GM08714 (cell line): Measurements from ENCODE around the gene SMIM36.
A peak's percentile ranks its signal among the peaks of the same experiment; 100 is the strongest.
"Not testable (repeated sequence)": the region's sequence is repeated elsewhere in the genome, so short reads cannot be mapped to it uniquely, and the experiment has no call there.

Experiments used
- H3K4me3 ChIP-seq: fragments of 200-500 bp; sonication (Bioruptor generic); 2 replicates; pipeline ENCODE4 v1.5.1; 2014; ENCODE audit warnings: mild to moderate bottlenecking, low read length, inconsistent platforms
- ZNF274 ChIP-seq: IDR thresholded peaks from 2 replicates; pipeline ENCODE4 v1.6.1; 2012; ENCODE audit warnings: mild to moderate bottlenecking, low read depth, low read length

Gene SMIM36

DNA sequence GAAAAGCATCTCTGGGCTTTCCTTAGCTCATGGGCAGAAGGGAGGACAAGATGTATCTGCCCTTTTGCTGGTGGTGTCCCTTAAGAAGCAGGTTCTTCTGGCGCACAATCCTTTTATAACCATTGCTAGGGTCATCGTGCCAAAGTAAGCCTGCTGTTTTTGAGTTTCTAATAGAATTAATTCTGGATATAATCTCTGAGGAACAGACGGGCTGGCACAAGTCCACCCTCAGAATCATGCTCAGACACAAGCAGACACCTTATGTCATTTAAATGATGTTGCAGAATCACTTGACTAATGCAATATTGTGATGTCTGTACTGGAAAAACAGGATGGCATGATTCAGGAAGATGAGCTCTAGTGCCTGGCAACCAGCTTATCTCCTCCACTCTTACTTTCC, 70.9 kb downstream of the SMIM36 start:
- TF ChIP-seq ZNF274: no peak
- no peak overlapping the region for H3K4me3 ChIP-seq

DNA sequence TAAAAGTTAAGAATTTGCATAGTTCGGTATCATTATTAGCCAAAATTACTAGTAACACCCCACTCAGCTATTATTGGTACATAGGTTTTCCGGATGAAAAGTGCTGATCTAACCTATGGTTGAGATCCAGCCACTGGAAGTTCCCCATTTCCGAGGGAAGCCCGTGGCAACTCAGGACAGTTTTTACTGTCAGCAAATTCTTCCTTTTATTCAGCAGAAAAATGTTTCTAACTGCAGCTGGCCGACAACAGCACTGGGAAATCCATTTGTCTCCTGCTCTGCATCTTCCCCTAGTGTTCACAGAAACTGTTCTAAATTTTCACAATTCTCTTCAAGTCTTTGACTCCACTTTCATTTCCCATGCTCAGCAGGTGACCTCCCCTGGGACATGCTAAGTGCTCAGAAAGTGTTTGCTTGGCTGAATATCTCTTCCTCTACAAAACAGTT, 74.1 kb downstream of the SMIM36 start:
- H3K4me3 ChIP-seq: peak overlapping the region; percentile 60
- no peak for TF ChIP-seq ZNF274

DNA sequence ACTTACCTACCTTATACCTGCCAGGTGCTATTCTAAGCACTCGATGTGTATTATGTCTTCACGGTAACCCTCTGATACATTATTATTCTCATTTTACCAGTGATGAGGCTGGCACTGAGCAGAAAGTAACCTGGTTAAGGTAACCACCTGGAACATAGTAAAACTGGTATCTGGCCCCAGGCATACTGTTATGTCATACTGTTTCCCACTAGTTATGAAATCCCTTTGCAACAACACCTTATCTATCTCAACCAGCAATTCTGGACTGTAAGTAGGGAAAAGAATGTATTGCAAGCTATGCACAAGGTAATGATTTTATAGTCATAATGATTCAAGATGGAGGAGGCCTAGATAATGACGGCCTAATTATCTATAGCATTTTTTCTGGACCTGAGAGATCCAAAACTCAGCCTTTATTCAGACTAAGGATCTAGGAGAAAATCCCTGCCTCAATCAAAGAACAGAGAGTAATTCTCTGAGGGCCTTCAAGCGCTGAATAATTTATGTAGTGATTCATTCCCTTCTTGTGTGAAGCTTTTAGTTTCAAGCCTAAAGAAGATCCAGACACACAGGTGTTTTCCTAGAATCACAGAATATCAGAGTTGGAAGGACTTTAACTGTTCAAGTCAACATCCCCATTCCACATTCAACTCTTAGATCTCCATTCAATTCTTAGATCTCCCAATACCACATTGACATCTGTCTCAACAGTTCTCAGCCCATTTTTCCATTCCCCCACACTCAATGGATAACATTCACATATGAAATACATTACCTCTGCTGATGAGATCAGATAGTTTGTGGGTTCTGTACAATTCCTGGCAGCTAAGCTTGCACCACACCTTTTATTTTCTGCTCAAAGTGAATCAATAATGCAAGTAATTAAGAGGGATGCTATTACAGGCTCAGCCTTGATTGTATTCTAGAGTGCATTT, 74.8 kb downstream of the SMIM36 start:
- TF ChIP-seq ZNF274: no peak
- H3K4me3 ChIP-seq: peak overlapping the region; percentile 60; the same call in 1 of the 2 replicates

DNA sequence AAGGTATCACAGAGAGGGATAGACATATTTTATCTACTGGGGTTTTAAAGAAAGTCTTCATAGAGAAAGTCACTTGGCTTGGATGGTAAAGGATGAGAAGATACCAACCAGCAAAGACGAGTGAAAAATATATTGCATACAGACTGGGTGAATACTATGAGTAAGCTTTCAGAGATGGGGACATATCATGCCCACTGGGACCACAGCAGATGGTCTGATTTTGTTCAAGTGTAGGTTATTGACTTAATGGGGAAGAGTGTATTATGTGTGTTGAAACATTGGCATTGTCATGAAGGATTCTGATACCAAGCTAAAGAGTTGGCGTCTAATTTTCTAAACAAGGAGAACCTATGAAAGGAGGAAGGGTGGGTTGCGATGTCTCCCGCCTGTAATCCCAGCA, 75.8 kb downstream of the SMIM36 start:
- TF ChIP-seq ZNF274: no peak
- H3K4me3 ChIP-seq: no peak overlapping the region

DNA sequence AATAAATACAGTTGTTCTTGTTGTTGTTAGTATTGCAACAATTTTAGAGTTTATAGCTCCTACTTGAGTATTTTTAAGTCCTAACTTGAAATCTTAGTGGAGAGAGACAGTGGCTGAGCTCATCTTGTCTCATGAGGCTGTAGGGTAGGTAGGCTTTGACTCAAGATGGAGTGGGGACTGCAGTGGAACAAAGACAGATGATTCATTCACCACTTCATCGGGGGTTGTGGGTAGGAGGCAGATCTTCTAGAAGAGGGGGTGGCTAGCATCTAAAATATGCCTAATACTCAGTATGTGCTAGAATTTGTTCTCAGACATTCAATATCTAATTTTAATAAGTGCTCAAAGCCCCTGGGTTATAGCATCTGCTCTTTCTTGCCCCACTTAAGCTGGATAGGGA, 76.5 kb downstream of the SMIM36 start:
- no peak overlapping the region for H3K4me3 ChIP-seq
- TF ChIP-seq ZNF274: no peak

DNA sequence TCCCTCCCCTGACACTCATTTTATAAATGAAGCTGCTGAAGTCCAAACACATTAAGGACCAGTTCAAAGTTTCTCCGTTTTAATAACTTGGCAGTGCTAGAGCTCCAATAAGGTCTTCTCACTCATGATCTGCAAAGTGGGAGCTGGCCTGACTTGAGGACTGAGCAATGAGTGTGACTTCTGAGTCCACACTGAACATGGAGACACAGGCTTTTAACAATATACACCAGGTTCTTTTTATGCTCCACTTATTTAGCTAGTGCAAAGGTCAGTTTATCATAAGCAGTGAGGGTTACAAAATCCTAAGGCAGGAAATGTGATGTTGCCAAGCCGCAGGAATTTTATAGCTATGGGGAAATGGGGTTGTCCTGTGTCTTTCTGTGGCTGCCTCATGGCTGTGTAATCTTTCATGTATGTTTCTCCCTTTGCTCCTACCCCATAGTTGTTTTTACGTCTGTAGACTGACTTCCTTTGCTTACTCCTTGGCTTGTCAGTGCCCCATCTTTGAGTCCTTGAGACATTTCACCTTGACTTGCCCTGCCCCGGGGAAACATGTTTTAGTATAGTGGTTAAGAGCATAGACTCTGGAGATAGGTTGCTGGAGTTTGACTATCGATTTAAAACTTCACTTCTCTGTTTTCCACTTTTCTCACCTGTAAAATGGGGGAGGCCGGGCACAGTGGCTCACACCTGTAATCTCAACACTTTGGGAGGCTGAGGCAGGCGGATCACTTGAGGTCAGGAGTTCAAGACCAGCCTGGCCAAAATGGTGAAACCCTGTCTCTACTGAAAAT, 77.4 kb downstream of the SMIM36 start:
- TF ChIP-seq ZNF274: no peak
- H3K4me3 ChIP-seq: no peak overlapping the region

DNA sequence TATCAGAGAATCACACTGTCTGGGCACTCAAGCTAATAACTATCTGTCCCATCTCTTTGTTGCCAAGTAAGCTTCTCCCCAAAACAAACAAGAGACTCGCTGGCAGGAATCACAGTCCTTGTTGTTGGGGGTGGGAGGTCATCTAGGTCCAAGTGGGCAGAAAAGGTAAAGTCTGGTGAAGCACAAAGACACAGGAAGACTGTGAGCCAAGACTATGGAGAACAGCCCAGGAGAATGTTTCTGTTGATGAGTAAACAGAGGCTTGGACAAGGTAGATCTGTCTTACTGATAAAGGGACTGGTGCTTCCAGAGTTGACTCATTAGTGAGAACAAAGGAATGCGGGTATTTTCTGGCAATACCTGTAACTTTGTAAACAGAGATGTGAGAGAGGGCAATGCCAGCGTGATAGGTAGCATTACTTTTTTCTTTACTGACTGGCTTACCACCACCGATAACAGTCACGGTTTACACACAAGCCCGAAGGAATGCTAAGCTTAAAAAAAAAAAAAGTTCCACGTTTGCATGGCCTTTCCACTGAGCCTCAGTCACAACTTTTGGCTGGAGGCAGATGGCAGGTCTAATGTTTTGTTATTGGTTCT, 78.1 kb downstream of the SMIM36 start:
- no peak overlapping the region for H3K4me3 ChIP-seq
- no peak for TF ChIP-seq ZNF274

DNA sequence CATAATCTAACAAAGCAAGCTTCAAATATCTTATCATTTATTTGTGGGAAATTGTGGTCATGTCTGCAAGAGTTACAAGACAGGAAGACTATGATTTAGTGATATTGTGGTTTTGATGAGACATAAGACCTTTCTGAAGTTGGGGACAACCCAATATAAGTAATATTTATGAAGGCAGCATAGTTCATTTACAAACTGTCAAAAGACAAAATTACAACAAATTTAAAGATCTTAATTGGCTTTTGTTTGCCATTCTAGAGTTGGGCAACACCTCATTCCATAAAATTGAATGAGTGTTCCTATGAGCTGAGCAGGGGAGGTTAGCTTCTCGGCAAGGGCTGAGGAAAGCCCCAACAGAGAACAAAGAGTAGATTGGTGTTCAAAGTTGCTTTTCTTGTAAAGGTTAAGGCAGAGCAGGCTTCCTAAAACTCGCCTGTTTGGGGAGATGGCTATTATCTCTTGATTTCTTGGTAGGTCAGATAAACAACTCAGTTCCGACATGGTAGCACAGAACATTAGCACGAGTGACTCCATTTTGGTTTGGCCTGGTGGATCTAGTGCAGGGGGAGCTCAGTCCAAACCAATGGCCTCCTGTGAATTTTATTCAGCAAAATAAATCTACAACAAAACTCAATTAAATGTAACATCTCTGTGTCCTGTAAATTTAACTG, 78.8 kb downstream of the SMIM36 start:
- no peak overlapping the region for H3K4me3 ChIP-seq
- no peak for TF ChIP-seq ZNF274

DNA sequence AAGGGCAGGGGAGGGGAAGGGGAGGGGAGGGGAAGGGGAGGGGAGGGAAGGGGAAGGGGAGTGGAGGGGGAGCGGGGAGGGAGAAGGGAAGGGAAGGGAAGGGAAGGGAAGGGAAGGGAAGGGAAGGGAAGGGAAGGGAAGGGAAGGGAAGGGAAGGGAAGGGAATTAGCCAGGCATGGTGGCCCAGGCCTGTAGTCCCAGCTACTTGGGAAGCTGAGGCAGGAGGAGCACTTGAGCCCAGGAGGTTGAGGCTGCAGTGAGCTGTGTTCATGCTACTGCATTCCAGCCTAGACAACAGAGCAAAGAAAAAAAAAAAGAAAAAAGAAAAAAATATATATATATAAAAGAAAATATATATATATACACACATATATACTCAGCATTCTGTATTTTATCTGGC, 79.3 kb downstream of the SMIM36 start:
- H3K4me3 ChIP-seq: not testable (repeated sequence)

DNA sequence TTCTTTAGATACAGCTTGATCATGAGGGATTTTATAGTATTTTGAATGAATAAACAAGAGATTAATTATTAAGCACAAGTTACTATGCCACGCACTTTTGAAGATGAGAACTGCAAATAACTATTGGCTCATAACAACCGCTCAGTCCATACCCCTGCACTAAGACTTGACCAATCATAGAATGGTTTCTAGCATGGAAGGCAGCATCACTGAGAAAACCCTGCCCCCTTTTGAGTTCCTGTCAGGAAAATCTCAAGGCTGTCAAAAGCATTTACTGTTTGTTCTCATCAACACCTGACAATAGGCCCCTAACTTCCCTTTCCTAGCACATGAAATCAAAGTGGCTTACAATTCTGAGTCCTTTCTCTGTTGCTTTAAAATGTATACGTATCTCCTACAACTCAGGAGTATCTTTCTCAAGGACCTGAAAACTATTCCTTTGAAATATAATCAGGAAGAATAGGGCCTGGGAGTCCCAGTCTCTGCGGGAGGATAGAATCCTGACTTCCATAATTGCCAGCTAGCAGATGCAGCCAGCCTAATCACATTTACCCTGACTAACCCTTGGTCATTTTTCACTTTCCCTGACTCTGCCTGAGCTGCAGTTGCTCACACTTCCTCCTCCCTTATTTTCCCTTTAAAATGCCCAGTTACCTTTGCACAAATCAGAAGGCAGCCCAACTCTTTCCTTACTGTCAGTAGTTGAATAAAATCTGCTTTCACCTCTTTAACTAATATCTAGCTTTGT, 80.5 kb downstream of the SMIM36 start:
- no peak overlapping the region for H3K4me3 ChIP-seq
- TF ChIP-seq ZNF274: no peak

DNA sequence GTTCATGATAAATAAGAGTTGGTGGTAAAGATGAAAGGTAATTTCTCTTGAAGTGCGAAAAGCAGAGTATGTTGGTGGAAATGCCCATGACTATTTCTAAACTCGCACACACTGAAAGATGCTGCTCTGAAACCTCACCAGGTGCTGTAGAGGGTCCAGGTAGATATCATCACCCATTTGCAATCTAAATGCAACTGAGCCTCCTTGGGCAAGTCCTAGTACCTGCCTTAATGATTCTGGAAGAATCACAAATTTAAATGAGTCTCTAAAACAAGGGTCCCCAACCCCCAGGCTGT, 83.7 kb downstream of the SMIM36 start:
- no peak overlapping the region for H3K4me3 ChIP-seq
- no peak for TF ChIP-seq ZNF274

DNA sequence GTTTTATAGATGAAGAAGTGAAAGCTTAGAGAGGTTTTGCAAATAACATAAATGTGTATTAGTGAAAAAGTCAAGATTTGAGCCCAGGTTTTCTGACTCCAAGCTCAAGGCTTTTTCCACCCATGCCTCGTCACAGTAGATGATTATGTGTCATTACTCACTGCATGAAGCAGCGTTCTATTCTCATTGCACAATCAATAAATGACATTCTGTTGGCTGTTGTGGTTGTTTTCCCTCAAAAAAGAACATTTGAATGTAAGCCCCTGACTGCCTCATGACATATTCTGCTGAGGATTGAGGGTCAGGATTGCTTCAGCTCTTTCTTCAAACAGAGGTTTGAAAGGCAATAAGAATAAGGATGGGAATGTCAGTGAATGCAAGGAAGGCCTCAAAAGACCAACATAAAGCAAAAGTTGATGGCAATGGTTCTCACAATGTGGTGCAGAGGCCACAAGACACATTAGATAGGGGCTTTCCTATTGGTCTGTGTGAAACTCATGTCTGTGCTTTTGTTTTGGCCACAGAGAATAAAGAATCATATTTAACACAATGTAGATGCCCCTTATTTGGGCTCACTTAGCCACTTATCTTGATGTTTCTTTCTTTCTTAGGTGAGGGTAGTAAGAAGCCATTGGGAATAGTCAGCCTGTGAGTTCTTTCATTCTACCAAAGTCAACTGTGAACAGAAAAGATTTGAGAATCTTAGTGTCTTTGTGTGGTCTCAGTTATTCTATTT, 84.2 kb downstream of the SMIM36 start:
- no peak for TF ChIP-seq ZNF274
- no peak overlapping the region for H3K4me3 ChIP-seq

DNA sequence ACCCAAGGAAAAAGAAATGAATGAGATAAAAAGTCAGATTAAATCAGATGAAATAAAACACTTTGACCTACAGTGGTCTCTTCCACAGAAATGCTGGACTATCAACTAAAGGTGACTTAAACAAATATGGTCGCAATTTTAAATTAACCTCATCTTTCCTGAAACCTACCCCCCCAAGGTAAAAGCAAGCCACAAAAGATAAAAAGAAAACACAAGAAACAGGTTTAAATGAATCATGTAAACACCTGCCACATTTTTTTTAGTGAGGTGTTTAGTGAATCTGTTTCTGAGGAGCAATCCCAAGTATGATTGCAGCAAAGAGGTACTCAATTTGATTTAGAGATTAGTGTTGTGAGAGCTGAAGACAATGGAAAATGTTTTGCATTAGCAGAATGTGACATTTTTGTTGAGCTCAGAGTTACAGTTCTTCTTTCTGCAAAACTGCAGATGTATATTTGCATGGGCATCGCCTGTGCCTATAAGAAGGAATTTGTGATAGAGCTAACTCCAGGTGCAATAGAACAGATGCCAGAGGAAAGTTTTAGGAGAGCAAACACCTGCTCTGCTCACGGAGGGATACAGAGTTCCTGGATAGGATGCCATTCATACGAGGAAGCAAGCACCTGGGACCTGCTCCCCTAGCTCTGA, 86.2 kb downstream of the SMIM36 start:
- no peak for TF ChIP-seq ZNF274
- no peak overlapping the region for H3K4me3 ChIP-seq
